HUES64 (cell line): Measurements from ENCODE around the gene AMOTL1.
"Not testable (repeated sequence)": the region's sequence is repeated elsewhere in the genome, so short reads cannot be mapped to it uniquely, and the experiment has no call there.

Experiments
- H3K27ac ChIP-seq: 2 replicates; pipeline ENCODE4 v1.7.0; 2013; ENCODE audit warnings: low read depth, low read length, inconsistent platforms
- H3K27me3 ChIP-seq: 2 replicates; pipeline ENCODE4 v1.6.1; 2013; ENCODE audit warnings: mild to moderate bottlenecking, low read length; ENCODE audit not compliant: insufficient read depth
- H3K36me3 ChIP-seq: 2 replicates; pipeline ENCODE4 v1.6.1; 2013; ENCODE audit warnings: mild to moderate bottlenecking, low read length; ENCODE audit not compliant: insufficient read depth
- H3K4me1 ChIP-seq: 2 replicates; pipeline ENCODE4 v1.6.1; 2013; ENCODE audit warnings: mild to moderate bottlenecking, low read length, moderate library complexity; ENCODE audit not compliant: insufficient read depth
- H3K4me3 ChIP-seq: 2 replicates; pipeline ENCODE4 v1.5.1; 2013; ENCODE audit warnings: mild to moderate bottlenecking, low read length, moderate library complexity
- H3K9ac ChIP-seq: 2 replicates; pipeline ENCODE4 v1.6.1; 2013; ENCODE audit warnings: mild to moderate bottlenecking, low read depth, low read length
- H3K9me3 ChIP-seq: 2 replicates; pipeline ENCODE4 v1.6.1; 2013; ENCODE audit warnings: low read depth, low read length; ENCODE audit not compliant: insufficient read depth
- whole genome bisulfite sequencing: fragments of 150-250, 120-280 bp; methylation state at CpG from one replicate; pipeline ENCODE4 v1.1.7; 2013; ENCODE audit warnings: missing lambda C conversion rate; 5-methylcytosine and 5-hydroxymethylcytosine counted together

Gene AMOTL1

DNA sequence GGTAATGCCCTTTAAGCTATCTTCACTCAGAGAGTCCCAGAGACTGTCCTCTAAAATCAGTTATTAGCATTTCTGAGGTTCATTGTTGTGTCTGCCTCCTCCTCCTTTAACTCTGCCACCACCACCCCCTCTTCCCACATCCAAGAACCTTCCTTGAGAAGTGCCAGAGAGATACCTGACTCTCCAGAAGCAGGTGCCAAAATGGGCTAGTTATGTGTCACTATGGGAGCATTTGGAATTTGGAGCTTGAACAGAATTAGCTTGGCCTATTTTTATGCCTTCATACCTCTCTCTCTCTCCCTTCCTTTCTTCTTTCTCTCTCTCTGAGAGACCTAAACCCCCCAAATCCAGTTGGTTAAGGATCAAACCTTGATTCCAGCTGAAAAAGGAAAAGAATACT is 75.9 kb downstream of the AMOTL1 start:
- Histone ChIP-seq H3K9me3 (no peaks in the 10 kb centered on the region), H3K4me3 (no peak overlapping the region), H3K27ac (no peak overlapping the region), H3K9ac (no peak overlapping the region), H3K27me3 (no peaks in the 10 kb centered on the region), H3K36me3 (peaks cover 14% of the 10 kb centered on the region; the same call in 1 of the 2 replicates), H3K4me1 (no peaks in the 10 kb centered on the region)

DNA sequence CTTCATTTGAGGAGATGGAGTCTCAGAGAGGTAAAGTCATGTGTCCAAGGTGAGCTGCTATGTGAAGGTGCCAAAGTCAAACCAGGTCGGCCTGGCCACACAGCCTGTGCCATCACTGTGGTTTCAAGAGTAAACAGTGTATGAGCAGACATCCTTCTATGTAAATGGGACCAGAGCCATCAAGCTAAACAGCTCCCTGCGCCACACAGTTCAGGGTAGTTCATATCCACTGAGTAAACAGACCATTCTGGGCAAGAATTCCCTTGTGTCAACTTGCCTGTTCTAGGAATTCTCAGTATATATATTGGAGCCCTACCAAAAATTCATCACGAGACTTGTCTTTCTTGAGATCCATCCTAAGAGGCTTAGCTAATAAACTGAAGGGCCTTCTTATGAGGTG is 77.5 kb downstream of the AMOTL1 start:
- no peak overlapping the region for H3K4me3 ChIP-seq
- H3K9ac ChIP-seq: no peak overlapping the region
- peaks cover 13% of the 10 kb centered on the region for H3K36me3 ChIP-seq
- no peaks in the 10 kb centered on the region for H3K9me3 ChIP-seq
- H3K4me1 ChIP-seq: no peaks in the 10 kb centered on the region
- H3K27me3 ChIP-seq: no peaks in the 10 kb centered on the region
- no peak overlapping the region for H3K27ac ChIP-seq
- over 99% methylated on average over 3 of the region's 3 CpGs for WGBS

DNA sequence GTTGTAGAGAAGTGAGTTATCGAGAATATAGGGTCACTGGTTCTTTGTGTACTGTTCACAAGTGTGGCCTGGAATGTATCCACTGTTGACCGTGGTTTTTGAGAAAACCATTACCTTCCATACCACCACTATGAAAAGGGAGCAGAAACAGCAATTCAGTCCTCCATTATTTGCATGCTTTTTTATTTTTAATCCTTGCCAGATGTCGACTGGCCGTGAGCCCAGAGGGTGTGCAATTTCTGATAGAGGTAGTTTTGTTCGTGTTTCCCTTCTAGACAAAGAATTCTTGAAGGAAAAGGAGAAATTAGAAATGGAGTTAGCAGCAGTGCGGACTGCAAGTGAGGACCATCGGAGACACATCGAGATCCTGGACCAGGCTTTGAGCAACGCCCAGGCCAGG is 81.7 kb downstream of the AMOTL1 start:
- Histone ChIP-seq H3K4me1 (no peaks in the 10 kb centered on the region), H3K36me3 (peaks cover 53% of the 10 kb centered on the region), H3K9ac (no peak overlapping the region), H3K4me3 (no peak overlapping the region), H3K27me3 (no peaks in the 10 kb centered on the region), H3K27ac (no peak overlapping the region), H3K9me3 (no peaks in the 10 kb centered on the region)
- 96% methylated on average over 9 of the region's 9 CpGs for WGBS

DNA sequence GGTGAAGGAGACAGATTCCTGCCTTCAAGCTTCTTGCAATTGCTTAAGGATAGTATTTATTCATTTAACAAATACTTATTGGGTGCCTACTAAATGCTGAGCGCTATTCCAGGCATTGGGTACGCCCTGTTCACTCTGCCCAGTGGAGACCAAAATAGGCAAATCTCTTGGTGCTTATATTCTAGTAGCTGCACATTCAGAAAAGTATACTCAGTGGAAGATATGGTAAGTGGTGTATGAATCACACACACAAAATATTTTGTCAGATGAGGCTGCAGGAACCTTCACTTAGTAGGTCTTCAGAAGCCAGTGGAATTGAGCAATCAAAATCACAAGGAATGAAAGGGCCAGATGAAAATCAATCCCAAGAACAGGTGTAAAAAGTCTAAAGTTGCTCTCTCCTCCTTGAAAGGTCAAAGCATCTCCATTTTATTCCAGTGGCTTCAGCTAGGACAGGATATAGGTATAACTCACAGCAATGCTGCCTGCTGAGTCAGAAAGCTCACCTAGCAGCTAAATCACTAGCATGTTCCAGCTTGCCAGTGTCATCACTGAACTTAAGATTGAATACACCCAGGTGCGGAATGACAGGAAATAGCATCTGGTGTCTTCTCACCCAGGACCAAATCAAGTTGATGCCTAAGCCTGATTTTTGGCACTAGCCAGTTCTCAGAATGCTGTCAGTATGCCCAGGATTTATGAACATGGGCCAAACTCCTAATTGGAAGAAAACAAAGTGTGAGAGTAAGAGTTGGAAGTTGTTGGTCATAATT is 83.9 kb downstream of the AMOTL1 start:
- H3K9ac ChIP-seq: no peak overlapping the region
- H3K27me3 ChIP-seq: no peaks in the 10 kb centered on the region
- peaks cover 75% of the 10 kb centered on the region for H3K36me3 ChIP-seq
- H3K4me1 ChIP-seq: no peaks in the 10 kb centered on the region
- H3K9me3 ChIP-seq: no peaks in the 10 kb centered on the region
- no peak overlapping the region for H3K27ac ChIP-seq
- no peak overlapping the region for H3K4me3 ChIP-seq
- 92% methylated on average over 3 of the region's 3 CpGs for WGBS

DNA sequence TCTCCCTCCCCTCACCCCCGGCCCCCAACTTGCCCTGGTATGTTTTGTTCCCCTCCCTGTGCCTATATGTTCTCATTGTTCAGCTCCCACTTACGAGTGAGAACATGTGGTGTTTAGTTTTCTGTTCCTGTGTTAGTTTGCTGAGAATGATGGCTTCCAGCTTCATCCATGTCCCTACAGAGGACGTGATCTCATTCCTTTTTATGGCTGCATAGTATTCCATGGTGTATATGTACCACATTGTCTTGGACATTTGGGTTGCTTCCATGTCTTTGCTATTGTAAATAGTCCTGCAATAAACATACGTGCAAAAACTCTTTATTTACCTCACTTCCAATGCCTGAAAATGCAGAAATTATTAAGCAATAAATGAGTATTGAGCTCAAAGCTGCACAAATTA is 85.1 kb downstream of the AMOTL1 start:
- not testable (repeated sequence) for H3K4me3 ChIP-seq, H3K4me1 ChIP-seq, H3K9ac ChIP-seq, H3K9me3 ChIP-seq, H3K27ac ChIP-seq, H3K27me3 ChIP-seq
- WGBS: 94% methylated on average over 4 of the region's 4 CpGs
- H3K36me3 ChIP-seq: peaks cover 87% of the 10 kb centered on the region

DNA sequence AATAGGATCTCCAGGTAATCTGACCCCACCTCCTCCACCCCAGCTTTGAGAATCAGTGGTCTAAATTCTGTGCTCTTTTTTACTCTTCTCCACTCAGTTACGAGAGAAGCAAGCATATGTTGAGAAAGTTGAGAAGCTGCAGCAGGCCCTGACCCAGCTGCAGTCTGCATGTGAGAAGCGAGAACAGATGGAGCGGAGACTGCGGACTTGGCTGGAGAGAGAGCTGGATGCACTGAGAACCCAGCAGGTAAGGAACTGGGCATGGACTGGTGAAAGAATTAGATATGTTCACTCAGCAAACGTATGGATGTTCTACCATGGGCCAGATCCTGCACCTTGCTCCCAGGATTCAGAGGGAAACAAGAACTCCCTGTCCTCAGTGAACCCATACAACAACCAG is 85.7 kb downstream of the AMOTL1 start:
- no peak overlapping the region for H3K9ac ChIP-seq
- no peaks in the 10 kb centered on the region for H3K27me3 ChIP-seq
- no peak overlapping the region for H3K27ac ChIP-seq
- H3K4me3 ChIP-seq: no peak overlapping the region
- H3K4me1 ChIP-seq: no peaks in the 10 kb centered on the region
- 94% methylated on average over 5 of the region's 5 CpGs for WGBS
- no peaks in the 10 kb centered on the region for H3K9me3 ChIP-seq
- peaks cover 93% of the 10 kb centered on the region for H3K36me3 ChIP-seq

DNA sequence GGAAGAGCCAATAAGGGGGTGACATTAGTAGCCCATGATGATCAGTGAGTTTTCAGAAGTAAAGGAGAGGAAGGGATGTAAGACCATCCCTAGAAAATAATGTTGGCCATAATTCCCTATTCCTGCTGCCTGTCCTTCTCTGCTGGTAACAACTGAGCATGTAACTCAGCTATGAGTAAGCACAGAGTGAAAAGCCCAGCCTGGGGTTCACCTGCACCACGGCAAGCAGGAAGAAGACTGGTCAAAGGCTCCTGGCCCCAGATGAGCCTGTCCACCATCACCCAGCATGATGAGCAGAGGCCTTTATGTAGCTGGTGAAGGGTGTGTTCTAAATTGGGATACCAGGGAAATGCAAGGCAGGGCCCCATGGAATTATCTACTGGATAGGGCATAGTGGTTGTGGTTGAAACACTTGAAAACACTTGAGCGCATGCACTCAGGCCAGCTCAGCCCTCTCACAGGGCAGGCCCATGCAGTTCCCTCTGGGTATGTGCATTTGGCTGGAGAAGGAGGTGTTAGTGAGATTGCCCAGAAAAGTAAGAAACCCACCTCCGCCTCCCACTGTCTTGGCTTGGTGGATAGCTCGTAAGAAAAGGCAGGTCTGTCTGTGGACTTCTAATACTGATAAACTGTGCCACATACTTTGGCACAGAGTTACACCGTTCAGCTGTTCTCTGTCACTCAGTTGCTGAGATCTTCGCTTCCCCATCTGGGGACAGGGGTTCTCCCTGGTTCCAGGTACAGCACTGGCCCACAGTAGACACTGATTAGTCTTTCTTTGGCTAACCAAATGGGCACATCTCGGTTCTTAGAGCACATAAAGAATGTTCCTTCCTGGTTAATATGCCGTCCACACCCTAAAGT is 86.8 kb downstream of the AMOTL1 start:
- no peaks in the 10 kb centered on the region for H3K27me3 ChIP-seq
- no peak overlapping the region for H3K27ac ChIP-seq
- H3K4me1 ChIP-seq: no peaks in the 10 kb centered on the region
- WGBS: 95% methylated on average over 8 of the region's 8 CpGs
- H3K4me3 ChIP-seq: no peak overlapping the region
- no peaks in the 10 kb centered on the region for H3K9me3 ChIP-seq
- H3K9ac ChIP-seq: no peak overlapping the region
- H3K36me3 ChIP-seq: peaks cover 97% of the 10 kb centered on the region

DNA sequence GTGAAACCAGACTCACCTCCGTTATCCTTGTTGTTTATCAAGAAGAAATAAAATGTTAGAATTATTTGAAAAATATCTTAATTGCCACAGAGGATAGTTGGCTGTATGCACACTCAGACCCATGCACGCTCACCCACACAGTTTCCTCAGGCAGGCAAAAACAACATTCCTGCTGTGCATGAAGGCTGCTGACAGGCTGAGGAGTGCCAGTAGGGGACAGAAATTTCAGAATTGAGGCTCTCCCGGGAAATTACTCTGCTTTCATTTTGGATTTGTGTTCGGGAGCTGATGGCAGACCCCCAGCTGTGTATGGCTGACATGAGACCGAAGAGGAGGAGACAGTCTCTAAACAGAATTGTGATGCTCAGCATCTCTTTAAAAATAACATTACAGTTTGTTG is 87.5 kb downstream of the AMOTL1 start:
- WGBS: 89% methylated on average over 5 of the region's 5 CpGs

DNA sequence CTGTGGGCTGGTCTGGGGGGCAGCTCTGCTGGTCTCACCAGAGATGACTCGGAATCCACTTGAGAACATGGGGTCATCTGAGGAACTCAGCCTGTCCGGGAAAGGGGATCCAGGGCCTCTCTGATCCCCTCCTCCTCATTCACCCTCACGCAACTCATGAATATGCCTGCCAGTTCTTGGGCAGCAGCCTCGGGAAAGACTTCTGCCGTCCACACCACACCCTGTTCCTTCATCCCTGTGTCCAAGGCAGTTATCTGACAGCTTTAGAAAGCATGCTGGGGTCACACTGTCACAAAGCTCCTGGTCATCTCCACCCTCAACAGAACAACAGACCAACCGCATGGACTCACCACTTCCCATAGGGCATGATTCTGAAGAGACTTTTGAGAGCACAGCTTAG is 88.3 kb downstream of the AMOTL1 start:
- no peak overlapping the region for H3K4me3 ChIP-seq
- peaks cover 98% of the 10 kb centered on the region for H3K36me3 ChIP-seq

More for the DNA sequence above, 87.5 kb downstream of the AMOTL1 start:
- H3K4me1 ChIP-seq: no peaks in the 10 kb centered on the region
- H3K9me3 ChIP-seq: no peaks in the 10 kb centered on the region
- peaks cover 97% of the 10 kb centered on the region for H3K36me3 ChIP-seq
- H3K4me3 ChIP-seq: no peak overlapping the region
- no peak overlapping the region for H3K9ac ChIP-seq
- no peak overlapping the region for H3K27ac ChIP-seq
- H3K27me3 ChIP-seq: no peaks in the 10 kb centered on the region

DNA sequence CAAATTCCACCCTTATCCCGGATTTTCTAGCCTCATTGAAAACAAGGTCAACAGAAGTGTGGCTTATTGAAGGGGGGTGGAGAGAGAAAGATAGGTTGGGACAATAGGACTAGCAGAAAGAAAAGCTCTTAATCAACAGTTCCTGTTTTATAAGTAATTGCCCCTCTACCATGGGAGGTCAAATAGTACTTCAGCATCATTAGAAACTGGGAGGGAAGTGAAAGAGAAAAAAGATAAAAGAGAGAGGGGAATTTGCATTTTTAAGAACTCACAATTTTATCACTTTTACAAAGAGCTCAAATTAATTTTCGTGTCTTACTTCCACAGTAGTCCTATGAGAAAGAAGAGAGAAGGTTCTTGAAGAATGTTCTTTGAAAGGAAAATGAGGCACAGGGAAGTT is 89.2 kb downstream of the AMOTL1 start:
- Histone ChIP-seq H3K27ac (no peak overlapping the region), H3K36me3 (peaks cover 92% of the 10 kb centered on the region), H3K9me3 (no peaks in the 10 kb centered on the region), H3K9ac (no peak overlapping the region), H3K27me3 (no peaks in the 10 kb centered on the region), H3K4me3 (no peak overlapping the region), H3K4me1 (no peaks in the 10 kb centered on the region)
- 100% methylated on average over 2 of the region's 2 CpGs for WGBS

More for the DNA sequence above, 88.3 kb downstream of the AMOTL1 start:
- H3K27me3 ChIP-seq: no peaks in the 10 kb centered on the region
- no peak overlapping the region for H3K27ac ChIP-seq
- H3K9me3 ChIP-seq: no peaks in the 10 kb centered on the region
- H3K4me1 ChIP-seq: no peaks in the 10 kb centered on the region
- 86% methylated on average over 6 of the region's 6 CpGs for WGBS
- H3K9ac ChIP-seq: no peak overlapping the region

DNA sequence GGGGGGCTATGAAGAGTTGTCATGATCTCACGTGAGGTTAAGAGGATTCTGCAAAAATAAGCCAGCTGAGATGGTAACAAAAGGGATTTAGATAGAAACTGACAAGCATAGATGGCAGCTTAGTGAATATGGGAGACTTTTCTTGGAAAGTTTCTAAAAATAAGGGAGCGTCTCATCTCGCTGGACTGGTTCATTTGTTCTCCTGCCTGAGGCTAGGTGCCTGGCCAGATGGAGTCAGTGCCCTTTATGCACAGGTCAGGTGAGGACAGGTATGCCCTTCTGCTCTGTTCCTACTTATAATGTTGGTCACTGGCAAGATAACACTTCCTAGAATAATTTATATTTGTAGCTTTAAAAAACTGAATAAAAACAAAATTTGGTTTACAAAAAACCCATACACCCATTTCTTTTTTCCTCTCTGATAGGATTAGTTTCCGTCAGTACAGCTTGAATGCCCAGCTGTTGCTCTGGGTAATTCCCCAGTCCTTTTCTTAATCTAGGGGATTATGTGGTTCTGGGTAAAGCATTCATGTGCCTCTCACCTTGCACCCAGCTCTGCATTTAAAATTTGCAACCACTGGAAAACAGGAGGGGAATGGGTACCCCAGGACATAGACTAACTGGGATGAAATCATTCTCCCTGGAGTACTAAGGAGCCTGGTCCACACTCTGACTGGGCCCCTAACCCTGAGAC is 90.0 kb downstream of the AMOTL1 start:
- no peak overlapping the region for H3K4me3 ChIP-seq
- no peak overlapping the region for H3K27ac ChIP-seq
- no peaks in the 10 kb centered on the region for H3K9me3 ChIP-seq
- H3K4me1 ChIP-seq: no peaks in the 10 kb centered on the region
- 91% methylated on average over 4 of the region's 4 CpGs for WGBS
- H3K27me3 ChIP-seq: no peaks in the 10 kb centered on the region
- H3K9ac ChIP-seq: no peak overlapping the region
- H3K36me3 ChIP-seq: peaks cover 86% of the 10 kb centered on the region
